ENCODE measurements around the gene BMP8B.
A peak's percentile ranks its signal among the peaks of the same experiment; 100 is the strongest.

BMP8B gene

DNA sequence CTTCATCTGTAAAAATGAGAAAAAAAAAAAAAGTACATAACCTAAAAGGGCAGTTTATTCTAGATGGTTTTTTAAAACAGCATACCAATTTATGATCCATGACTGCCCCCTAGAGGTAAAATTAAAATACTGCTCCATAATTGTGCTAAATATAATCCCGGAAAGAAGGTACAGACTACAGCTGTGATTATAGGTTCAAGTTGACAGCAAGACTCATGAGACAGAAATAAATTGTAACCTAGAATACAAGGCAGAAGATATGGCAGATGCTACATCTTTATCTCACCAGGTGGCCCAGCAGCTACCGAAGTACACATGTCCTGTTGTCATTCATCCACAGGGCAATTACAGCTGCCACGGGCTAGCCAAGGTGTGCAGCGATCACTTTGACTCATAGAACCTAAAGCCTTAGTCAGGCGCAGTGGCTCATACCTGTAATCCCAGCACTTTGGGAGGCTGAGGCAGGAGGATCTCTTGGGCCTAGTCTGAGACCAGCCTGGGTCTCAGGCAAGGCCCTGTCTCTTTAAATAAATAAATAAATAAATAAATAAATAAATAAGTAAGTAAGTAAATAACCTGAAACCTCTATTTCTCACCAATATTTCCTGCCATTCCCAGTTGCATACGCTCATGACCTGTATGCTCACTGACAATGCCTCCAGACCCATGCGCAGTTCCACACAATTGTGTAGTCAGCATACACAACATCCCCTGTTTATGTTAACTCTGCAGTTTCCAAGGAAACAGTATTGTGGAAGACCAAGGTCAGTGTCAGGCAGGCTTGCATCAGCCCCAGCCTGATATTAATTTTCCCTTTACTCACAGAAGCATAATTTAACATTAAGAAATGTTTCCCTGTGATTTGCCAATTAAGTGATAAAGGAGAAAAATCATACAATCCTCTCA, 68.3 kb downstream of the BMP8B start:
- H3K4me3 ChIP-seq (ENCODE audit: low read length) = no peak overlapping the region
- peak; percentile 73 for DNase-seq (ENCODE audit: low read depth)
- TF ChIP-seq CTCF (IDR thresholded peaks at IDR 0.05; ENCODE audit: insufficient read depth, low read depth, low read length, missing control alignments) = peak; percentile 43

DNA sequence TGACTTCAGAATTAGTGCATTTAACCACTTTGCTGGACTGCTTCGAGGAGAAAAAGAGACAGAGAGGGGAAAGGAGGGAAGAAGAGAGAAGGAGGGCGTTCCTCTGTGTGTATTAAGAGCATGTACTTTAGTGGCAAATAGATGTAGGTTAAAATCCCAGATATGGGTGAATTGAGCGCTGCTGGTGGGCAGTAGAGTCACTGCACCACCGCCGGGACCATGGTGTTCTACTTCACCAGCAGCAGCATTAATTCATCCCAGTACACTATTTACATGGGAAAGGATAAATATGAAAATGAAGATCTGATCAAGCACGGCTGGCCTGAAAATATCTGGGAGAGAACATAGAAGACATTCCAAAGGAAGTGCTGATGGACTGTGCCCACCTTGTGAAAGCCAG, 70.9 kb downstream of the BMP8B start:
- H3K4me3 ChIP-seq (ENCODE audit: low read length) = no peak overlapping the region
- TF ChIP-seq CTCF (IDR thresholded peaks at IDR 0.05; ENCODE audit: insufficient read depth, low read depth, low read length, missing control alignments) = no peak
- DNase-seq (ENCODE audit: low read depth) = no peak

DNA sequence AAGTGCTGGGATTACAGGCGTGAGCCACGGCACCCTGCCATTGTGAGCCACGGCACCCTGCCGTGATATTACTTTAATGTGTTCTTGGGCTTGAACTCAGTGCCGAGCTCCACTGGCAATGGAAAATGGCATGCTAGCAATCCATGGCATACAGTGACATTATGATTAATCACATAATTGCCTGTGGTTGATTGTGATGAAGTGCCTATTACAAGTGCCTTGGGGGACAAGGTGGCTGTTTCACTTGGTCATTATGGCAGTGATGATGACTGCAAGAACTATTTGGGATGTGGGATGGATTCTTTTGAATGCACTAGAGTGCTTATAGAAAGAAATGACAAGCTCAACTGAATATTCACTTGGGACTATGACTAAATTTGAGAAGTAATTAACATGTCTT, 75.1 kb downstream of the BMP8B start:
- DNase-seq (ENCODE audit: low read depth) = no peak
- no peak for TF ChIP-seq CTCF (IDR thresholded peaks at IDR 0.05; ENCODE audit: insufficient read depth, low read depth, low read length, missing control alignments)
- H3K4me3 ChIP-seq (ENCODE audit: low read length) = no peak overlapping the region

DNA sequence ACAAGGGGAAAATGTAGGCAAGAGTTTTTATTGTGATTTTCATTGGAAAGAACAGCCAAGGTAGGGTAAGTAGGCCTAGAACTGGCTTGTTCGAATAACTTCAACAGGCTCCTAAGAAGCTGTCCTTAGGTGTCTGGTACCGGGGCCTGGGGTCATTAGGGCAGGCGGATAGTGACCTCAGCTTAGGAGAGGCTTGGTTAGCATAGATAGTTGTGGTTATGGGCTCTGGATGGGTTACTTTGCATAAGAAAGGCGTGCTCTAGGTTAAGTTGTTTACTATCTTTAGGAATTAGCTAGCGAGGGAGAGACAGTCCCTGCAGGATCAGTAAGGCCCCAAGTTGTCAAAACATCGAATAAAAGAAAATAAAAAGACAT, 76.7 kb downstream of the BMP8B start:
- no peak overlapping the region for H3K4me3 ChIP-seq (ENCODE audit: low read length)
- no peak for DNase-seq (ENCODE audit: low read depth)
- TF ChIP-seq CTCF (IDR thresholded peaks at IDR 0.05; ENCODE audit: insufficient read depth, low read depth, low read length, missing control alignments) = no peak

- no peak overlapping the region for H3K4me3 ChIP-seq (ENCODE audit: low read length)
- DNase-seq (ENCODE audit: low read depth) = no peak
- TF ChIP-seq CTCF (IDR thresholded peaks at IDR 0.05; ENCODE audit: insufficient read depth, low read depth, low read length, missing control alignments) = no peak
Measured at GRCh38 chr1:39711104-39711965, 77.3 kb downstream of the BMP8B start.

DNA sequence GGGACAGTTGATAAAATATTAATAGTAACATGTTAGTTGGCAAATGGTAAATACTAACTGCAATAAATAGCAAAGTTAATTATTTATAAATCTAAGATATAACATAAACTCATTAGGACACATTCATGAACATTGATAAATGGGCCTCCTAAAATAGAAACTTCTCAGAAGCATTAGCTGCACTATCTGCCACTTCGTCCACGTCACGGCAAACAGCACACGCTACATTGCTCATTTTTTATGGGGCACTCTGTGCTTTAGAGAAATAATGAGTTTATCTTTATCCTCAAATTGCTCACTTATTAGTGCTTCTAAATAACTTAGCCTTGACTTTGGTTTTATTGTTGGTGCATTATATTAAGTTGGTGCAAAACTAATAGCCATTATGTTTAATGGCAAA, 81.2 kb downstream of the BMP8B start:
- DNase-seq (ENCODE audit: low read depth) = no peak
- no peak overlapping the region for H3K4me3 ChIP-seq (ENCODE audit: low read length)
- no peak for TF ChIP-seq CTCF (IDR thresholded peaks at IDR 0.05; ENCODE audit: insufficient read depth, low read depth, low read length, missing control alignments)

All from epithelial cell of esophagus (primary cell).